ENCODE data around the gene SLC6A1. TPM values are rescaled to one million over a fixed set of nuclear protein-coding genes. Genes with fewer than 3 reads are reported as not detected.

Gene SLC6A1
- total and polyA plus RNA-seq, 2 of the 8 experiments (the other 6 are each of a cell fraction or from before 2014, with no cell fraction given), result 0.30 to 0.63 TPM

DNA sequence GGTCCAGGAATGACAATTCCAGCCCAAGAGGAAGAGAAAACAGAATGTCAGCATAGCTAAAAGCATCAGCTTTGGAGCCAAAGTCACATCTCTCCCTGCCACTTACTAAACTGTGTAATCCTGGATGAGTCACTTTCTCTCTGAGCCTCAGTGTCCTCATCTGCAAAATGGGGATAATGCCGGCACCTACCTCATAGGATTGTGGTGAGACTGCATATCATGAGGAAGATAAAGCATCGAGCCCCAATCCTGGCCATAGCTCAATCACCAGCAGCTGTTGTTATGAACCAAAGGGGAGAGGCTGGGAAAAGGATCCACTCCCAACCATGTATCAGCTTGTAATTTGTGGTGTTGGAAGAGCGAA lies 9.1 kb downstream of the SLC6A1 start (continued):
- no peak for TF ChIP-seq CHD7 (IDR thresholded peaks at IDR 0.05; ENCODE audit: insufficient replicate concordance, low read length)
- TF ChIP-seq JUND (IDR thresholded peaks at IDR 0.05; ENCODE audit: low read length), result no peak
- no peak for TF ChIP-seq ATF3 (IDR thresholded peaks at IDR 0.05; ENCODE audit: insufficient read depth, low read depth, low read length)
- TF ChIP-seq YY1 (IDR thresholded peaks at IDR 0.05; ENCODE audit: low read depth, low read length), result no peak
- TF ChIP-seq RFX5 (IDR thresholded peaks at IDR 0.05; ENCODE audit: borderline replicate concordance, low read depth, low read length), result no peak
- no peak for TF ChIP-seq JUN (IDR thresholded peaks at IDR 0.05; ENCODE audit: low read depth, low read length)
- TF ChIP-seq GABPA (IDR thresholded peaks at IDR 0.05; ENCODE audit: borderline replicate concordance, insufficient read depth, low read length), result no peak

Data from H1 (cell line).